ENCODE data around the gene FHOD3.

Gene FHOD3

GRCh38 chr18:36296650-36297416 is 680 bp upstream of the FHOD3 start:
- DNase-seq, result peak; percentile 77

- peak; percentile 74 for DNase-seq
Observed at GRCh38 chr18:36298126-36298741, 721 bp downstream of the FHOD3 start.

GRCh38 chr18:36299015-36299414 is 1.5 kb downstream of the FHOD3 start:
- no peak for DNase-seq

GRCh38 chr18:36300211-36300610 is 2.7 kb downstream of the FHOD3 start:
- no peak for DNase-seq

GRCh38 chr18:36301884-36302283 is 4.4 kb downstream of the FHOD3 start:
- no peak for DNase-seq

- DNase-seq, result no peak
Observed at GRCh38 chr18:36302676-36303075, 5.2 kb downstream of the FHOD3 start.

- no peak for DNase-seq
Observed at GRCh38 chr18:36303211-36303844, 5.8 kb downstream of the FHOD3 start.

GRCh38 chr18:36304723-36305122 is 7.2 kb downstream of the FHOD3 start:
- no peak for DNase-seq

GRCh38 chr18:36305375-36305774 is 7.9 kb downstream of the FHOD3 start:
- DNase-seq, result no peak

- DNase-seq, result no peak
Observed at GRCh38 chr18:36307513-36307912, 10.0 kb downstream of the FHOD3 start.

GRCh38 chr18:36308711-36309435 is 11.4 kb downstream of the FHOD3 start:
- DNase-seq, result no peak

- DNase-seq, result no peak
Observed at GRCh38 chr18:36309436-36310391, 12.2 kb downstream of the FHOD3 start.

- no peak for DNase-seq
Observed at GRCh38 chr18:36311026-36311570, 13.6 kb downstream of the FHOD3 start.

- no peak for DNase-seq
Observed at GRCh38 chr18:36312806-36313395, 15.4 kb downstream of the FHOD3 start.

GRCh38 chr18:36314098-36314497 is 16.6 kb downstream of the FHOD3 start:
- DNase-seq, result no peak

- DNase-seq, result no peak
Observed at GRCh38 chr18:36314754-36315153, 17.2 kb downstream of the FHOD3 start.

- DNase-seq, result no peak
Observed at GRCh38 chr18:36315736-36316135, 18.2 kb downstream of the FHOD3 start.

GRCh38 chr18:36316246-36316645 is 18.7 kb downstream of the FHOD3 start:
- no peak for DNase-seq

GRCh38 chr18:36321658-36322407 is 24.3 kb downstream of the FHOD3 start:
- no peak for DNase-seq

GRCh38 chr18:36322408-36322728 is 24.9 kb downstream of the FHOD3 start:
- DNase-seq, result no peak

GRCh38 chr18:36322734-36323133 is 25.2 kb downstream of the FHOD3 start:
- no peak for DNase-seq

Measured in NCI-H2171 (cell line).